ENCODE results near the gene OBSCN. TPM values are rescaled to one million over a fixed set of nuclear protein-coding genes. Genes with fewer than 3 reads are reported as not detected.

OBSCN gene
- polyA plus RNA-seq, 3 donors: 31.3 to 43.8 (median 35.6) TPM

- no peak for DNase-seq (ENCODE audit: extremely low read depth in 1 of 11, low read depth in 9 of 11, low spot score in 4 of 11)
Observed at GRCh38 chr1:228373681-228374571, 166.1 kb downstream of the OBSCN start.

- no peak for DNase-seq (ENCODE audit: extremely low read depth in 1 of 11, low read depth in 9 of 11, low spot score in 4 of 11)
Observed at GRCh38 chr1:228374711-228375577, 167.1 kb downstream of the OBSCN start.

- DNase-seq (ENCODE audit: extremely low read depth in 1 of 11, low read depth in 9 of 11, low spot score in 4 of 11): no peak
Observed at GRCh38 chr1:228375578-228376261, 167.9 kb downstream of the OBSCN start.

- no peak for DNase-seq (ENCODE audit: extremely low read depth in 1 of 11, low read depth in 9 of 11, low spot score in 4 of 11)
Observed at GRCh38 chr1:228376262-228376628, 168.4 kb downstream of the OBSCN start.

GRCh38 chr1:228376651-228377631 is 169.1 kb downstream of the OBSCN start:
- DNase-seq (ENCODE audit: extremely low read depth in 1 of 11, low read depth in 9 of 11, low spot score in 4 of 11): no peak

GRCh38 chr1:228377664-228378089 is 169.8 kb downstream of the OBSCN start:
- DNase-seq (ENCODE audit: extremely low read depth in 1 of 11, low read depth in 9 of 11, low spot score in 4 of 11): no peak

- peak; percentile 43 to 77 (median 70) for DNase-seq (ENCODE audit: extremely low read depth in 1 of 11, low read depth in 9 of 11, low spot score in 4 of 11)
Observed at GRCh38 chr1:228378090-228378872, 170.4 kb downstream of the OBSCN start.

- DNase-seq (ENCODE audit: extremely low read depth in 1 of 11, low read depth in 9 of 11, low spot score in 4 of 11): peak in 2 of 11 donors; percentile 20
Observed at GRCh38 chr1:228378873-228379460, 171.1 kb downstream of the OBSCN start.

- no peak for DNase-seq (ENCODE audit: extremely low read depth in 1 of 11, low read depth in 9 of 11, low spot score in 4 of 11)
Observed at GRCh38 chr1:228379666-228380065, 171.8 kb downstream of the OBSCN start.

GRCh38 chr1:228381356-228381755 is 173.5 kb downstream of the OBSCN start:
- no peak for DNase-seq (ENCODE audit: extremely low read depth in 1 of 11, low read depth in 9 of 11, low spot score in 4 of 11)

- no peak for DNase-seq (ENCODE audit: extremely low read depth in 1 of 11, low read depth in 9 of 11, low spot score in 4 of 11)
Observed at GRCh38 chr1:228383773-228384172, 175.9 kb downstream of the OBSCN start.

GRCh38 chr1:228385232-228385631 is 177.4 kb downstream of the OBSCN start:
- no peak for DNase-seq (ENCODE audit: extremely low read depth in 1 of 11, low read depth in 9 of 11, low spot score in 4 of 11)

- DNase-seq (ENCODE audit: extremely low read depth in 1 of 11, low read depth in 9 of 11, low spot score in 4 of 11): no peak
Observed at GRCh38 chr1:228387321-228387720, 179.5 kb downstream of the OBSCN start.

GRCh38 chr1:228390649-228391048 is 182.8 kb downstream of the OBSCN start:
- no peak for DNase-seq (ENCODE audit: extremely low read depth in 1 of 11, low read depth in 9 of 11, low spot score in 4 of 11)

- no peak for DNase-seq (ENCODE audit: extremely low read depth in 1 of 11, low read depth in 9 of 11, low spot score in 4 of 11)
Observed at GRCh38 chr1:228391411-228392020, 183.7 kb downstream of the OBSCN start.

GRCh38 chr1:228392111-228392936 is 184.5 kb downstream of the OBSCN start:
- DNase-seq (ENCODE audit: extremely low read depth in 1 of 11, low read depth in 9 of 11, low spot score in 4 of 11): no peak
